Lower leg skin (tissue), 3 donors: Measurements from ENCODE around the gene RIMS4.

Experiments used
- CTCF ChIP-seq, 3 donors: fragments of 450-650 bp; IDR thresholded peaks; one replicate each; pipeline ENCODE4 v1.5.1; 2016; ENCODE audit warnings: antibody characterized with exemption in 3 of 3, mild to moderate bottlenecking in 3 of 3, moderate library complexity in 2 of 3
- POLR2A ChIP-seq, 2 donors: fragments of 450-650 bp; IDR thresholded peaks; one replicate each; pipeline ENCODE4 v1.6.1; 2016 to 2017; ENCODE audit warnings: antibody characterized with exemption in 2 of 2, mild to moderate bottlenecking in 1 of 2, moderate library complexity in 1 of 2

- no peak for TF ChIP-seq CTCF (IDR thresholded peaks at IDR 0.05)
- TF ChIP-seq POLR2A (IDR thresholded peaks at IDR 0.05): no peak
These were observed 30.5 kb upstream of the RIMS4 start for GRCh38 chr20:44840826-44841225.
